Esophagus squamous epithelium (tissue), 4 donors: ENCODE results near the gene OTULINL.
"Not testable (repeated sequence)": the region's sequence is repeated elsewhere in the genome, so short reads cannot be mapped to it uniquely, and the experiment has no call there.

Experiments
- POLR2A ChIP-seq, 4 donors: fragments of 450-650 bp; IDR thresholded peaks; one replicate each; pipeline ENCODE4 v1.6.1; 2017; ENCODE audit warnings: antibody characterized with exemption in 4 of 4, mild to moderate bottlenecking in 4 of 4, moderate library complexity in 3 of 4
- TF ChIP-seq, protein P1 (sequence below), 6 experiments: fragments of 450-650 bp in 4 of 6; fragments of 200-600 bp in 2 of 6; sonication (generic) in 2 of 6; IDR thresholded peaks; one replicate each; pipeline ENCODE4 v1.5.1; 2016 to 2019; ENCODE audit warnings: antibody characterized with exemption in 6 of 6, mild to moderate bottlenecking in 4 of 6, moderate library complexity in 4 of 6

DNA sequence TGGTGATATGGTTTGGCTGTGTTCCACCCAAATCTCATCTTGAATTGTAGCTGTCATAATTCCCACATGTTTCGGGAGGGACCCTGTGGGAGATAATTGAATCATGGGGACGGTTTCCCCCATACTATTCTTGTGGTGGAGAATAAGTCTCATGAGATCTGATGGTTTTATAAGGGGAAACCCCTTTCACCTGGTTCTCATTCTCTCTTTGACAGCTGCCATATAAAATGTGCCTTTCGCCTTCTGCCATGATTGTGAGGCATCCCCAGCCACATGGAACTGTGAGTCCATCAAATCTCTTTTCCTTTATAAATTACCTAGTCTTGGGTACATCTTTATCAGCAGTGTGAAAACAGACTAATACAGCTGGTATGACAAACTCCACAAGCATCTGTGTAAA is 27.3 kb upstream of the OTULINL start:
- TF ChIP-seq, protein P1, sequence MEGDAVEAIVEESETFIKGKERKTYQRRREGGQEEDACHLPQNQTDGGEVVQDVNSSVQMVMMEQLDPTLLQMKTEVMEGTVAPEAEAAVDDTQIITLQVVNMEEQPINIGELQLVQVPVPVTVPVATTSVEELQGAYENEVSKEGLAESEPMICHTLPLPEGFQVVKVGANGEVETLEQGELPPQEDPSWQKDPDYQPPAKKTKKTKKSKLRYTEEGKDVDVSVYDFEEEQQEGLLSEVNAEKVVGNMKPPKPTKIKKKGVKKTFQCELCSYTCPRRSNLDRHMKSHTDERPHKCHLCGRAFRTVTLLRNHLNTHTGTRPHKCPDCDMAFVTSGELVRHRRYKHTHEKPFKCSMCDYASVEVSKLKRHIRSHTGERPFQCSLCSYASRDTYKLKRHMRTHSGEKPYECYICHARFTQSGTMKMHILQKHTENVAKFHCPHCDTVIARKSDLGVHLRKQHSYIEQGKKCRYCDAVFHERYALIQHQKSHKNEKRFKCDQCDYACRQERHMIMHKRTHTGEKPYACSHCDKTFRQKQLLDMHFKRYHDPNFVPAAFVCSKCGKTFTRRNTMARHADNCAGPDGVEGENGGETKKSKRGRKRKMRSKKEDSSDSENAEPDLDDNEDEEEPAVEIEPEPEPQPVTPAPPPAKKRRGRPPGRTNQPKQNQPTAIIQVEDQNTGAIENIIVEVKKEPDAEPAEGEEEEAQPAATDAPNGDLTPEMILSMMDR (IDR thresholded peaks at IDR 0.05) = not testable (repeated sequence)
- not testable (repeated sequence) for TF ChIP-seq POLR2A (IDR thresholded peaks at IDR 0.05)
